Measurements from ENCODE around the gene ZNF354B.

The ZNF354B gene

DNA sequence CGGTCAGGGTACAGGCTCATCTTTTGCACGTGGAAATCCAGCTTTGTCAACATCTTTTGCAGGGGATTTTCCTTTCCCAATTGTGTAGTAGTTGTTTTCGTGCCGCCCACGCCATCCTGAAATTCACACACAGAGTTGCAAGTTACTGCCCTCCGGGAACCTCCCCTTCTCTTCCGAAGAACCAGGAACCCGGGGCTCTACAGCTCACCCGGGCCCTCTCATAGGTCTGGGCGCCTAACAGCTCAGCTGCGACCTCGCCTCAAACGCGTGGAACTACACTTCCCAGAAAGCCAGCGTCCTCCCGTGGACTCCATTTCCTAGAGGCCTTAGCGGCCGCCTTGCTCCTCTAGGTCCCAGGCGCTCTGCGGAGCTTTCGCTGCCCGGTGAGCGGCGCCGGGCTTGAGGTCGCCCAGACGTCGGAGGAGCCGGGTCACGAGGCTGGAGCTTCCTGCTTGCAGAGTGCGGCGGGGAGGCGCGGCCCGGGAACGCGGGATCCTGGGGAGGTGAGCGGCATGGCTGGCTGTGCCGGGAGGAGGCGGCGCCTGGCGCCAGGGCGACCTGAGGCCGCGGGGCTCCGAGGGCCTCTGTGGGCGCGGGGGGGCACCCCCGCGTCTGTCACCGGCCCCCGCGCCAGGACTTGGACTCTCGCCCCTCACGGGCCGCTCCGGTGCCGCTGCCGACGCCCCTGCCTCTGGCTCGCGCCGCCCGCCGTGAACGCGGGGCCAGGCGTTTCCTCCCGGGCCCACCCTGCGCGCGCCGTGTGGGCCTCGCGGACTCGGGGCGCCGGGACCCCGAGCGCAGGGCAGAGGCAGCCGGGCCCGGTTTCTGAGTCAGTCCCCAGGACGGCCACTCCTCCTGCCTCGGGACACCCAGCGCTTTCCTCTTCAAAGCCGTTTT is at the start of gene ZNF354B:
TSS of gene ZNF354B (plus strand) at position 329 of the 897 bp plus-strand sequence. CDS start 1,095 bp downstream, outside the sequence.
- DNase-seq (ENCODE audit: low read depth): peak; percentile 85
- TF ChIP-seq, protein P1, sequence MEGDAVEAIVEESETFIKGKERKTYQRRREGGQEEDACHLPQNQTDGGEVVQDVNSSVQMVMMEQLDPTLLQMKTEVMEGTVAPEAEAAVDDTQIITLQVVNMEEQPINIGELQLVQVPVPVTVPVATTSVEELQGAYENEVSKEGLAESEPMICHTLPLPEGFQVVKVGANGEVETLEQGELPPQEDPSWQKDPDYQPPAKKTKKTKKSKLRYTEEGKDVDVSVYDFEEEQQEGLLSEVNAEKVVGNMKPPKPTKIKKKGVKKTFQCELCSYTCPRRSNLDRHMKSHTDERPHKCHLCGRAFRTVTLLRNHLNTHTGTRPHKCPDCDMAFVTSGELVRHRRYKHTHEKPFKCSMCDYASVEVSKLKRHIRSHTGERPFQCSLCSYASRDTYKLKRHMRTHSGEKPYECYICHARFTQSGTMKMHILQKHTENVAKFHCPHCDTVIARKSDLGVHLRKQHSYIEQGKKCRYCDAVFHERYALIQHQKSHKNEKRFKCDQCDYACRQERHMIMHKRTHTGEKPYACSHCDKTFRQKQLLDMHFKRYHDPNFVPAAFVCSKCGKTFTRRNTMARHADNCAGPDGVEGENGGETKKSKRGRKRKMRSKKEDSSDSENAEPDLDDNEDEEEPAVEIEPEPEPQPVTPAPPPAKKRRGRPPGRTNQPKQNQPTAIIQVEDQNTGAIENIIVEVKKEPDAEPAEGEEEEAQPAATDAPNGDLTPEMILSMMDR (IDR thresholded peaks at IDR 0.05; ENCODE audit: control insufficient read depth, extremely low read depth, insufficient read depth): no peak
- peak within 1 kb of the TSS; percentile 65 for H3K4me3 ChIP-seq (ENCODE audit: low read depth, low read length)

DNA sequence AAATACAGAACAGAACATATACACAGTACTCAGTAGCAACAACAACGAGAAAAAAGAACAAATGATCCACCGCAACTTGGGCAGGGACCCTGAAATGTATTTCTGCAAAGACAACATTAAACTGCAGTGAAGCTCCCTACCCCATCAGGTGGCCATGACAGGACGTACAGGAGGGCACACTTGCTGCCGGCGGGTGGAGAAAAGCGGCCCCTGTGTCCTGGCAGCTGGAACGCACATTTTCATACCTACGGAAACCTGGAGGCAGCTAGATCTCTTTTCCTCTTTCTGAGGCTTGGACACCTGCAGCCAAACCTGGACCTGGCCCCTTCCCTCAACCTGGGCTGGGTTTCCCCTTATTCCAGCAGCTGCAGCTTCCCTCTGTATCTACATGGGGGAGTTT is 42.2 kb upstream of the ZNF354B start:
- DNase-seq (ENCODE audit: low read depth): no peak
- peak overlapping the region; percentile 63 for H3K4me3 ChIP-seq (ENCODE audit: low read depth, low read length)
- TF ChIP-seq, protein P1 (IDR thresholded peaks at IDR 0.05; ENCODE audit: control insufficient read depth, extremely low read depth, insufficient read depth): no peak

DNA sequence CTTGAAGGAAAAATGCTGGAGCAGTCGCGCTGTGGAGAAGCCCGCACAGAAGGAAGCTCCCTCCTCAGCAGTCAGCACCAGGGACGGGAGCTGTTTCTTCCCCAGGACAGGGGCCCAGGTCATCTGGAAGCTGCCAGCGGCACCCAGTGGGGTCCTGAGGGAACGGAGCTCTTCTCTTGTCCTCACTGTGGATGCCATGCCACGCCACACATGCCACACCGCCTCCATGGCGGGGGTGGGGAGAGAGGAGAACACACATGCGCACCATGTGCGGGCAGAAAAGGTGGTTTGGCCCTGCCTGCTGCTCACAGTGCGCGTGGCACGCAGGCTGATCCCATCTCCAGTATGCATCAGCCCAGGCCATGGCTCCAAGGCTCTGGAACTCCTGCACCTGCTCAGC is 41.7 kb upstream of the ZNF354B start:
- peak overlapping the region; percentile 63 for H3K4me3 ChIP-seq (ENCODE audit: low read depth, low read length)
- DNase-seq (ENCODE audit: low read depth): peak; percentile 55
- TF ChIP-seq, protein P1 (IDR thresholded peaks at IDR 0.05; ENCODE audit: control insufficient read depth, extremely low read depth, insufficient read depth): peak; percentile 18; the same call in 1 of the 2 replicates

DNA sequence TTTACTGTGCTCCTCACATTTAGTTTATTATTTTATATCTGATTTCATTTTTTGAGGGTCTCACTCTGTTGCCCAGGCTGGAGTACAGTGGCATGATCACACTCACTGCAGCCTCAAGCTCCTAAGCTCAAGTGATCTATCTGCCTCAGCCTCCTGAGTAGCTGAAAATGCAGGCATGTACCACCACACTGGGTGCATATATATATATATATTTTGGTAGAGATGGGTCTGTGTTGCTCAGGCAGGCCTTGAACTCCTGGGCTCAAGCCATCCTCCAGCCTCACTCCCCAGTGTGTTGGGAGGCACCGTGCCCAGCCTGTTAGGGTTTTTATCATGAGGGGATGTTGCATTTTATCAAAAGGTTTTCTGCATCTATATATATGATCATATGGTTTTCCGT is 39.8 kb upstream of the ZNF354B start:
- TF ChIP-seq, protein P1 (IDR thresholded peaks at IDR 0.05; ENCODE audit: control insufficient read depth, extremely low read depth, insufficient read depth): no peak
- no peak for DNase-seq (ENCODE audit: low read depth)
- no peak overlapping the region for H3K4me3 ChIP-seq (ENCODE audit: low read depth, low read length)

DNA sequence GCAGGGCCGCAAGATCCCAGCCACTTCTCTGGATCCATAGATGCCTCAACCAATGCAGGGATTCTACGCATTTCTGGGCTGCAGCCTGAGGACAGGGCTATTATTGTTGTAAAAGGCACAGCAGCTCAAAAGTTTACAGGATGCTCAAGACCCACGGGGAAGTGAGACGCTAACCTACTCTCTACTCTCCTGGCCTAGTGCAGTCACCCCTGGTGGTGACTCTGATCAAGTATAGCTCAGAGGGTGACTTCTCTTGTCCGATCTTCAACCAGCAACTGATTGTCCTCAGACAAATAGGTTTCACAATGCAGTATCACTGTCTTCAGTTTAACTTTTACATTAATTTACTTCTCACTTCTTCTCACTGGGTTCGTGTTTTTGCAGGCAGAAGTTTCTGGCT is 34.3 kb upstream of the ZNF354B start:
- no peak for DNase-seq (ENCODE audit: low read depth)
- TF ChIP-seq, protein P1 (IDR thresholded peaks at IDR 0.05; ENCODE audit: control insufficient read depth, extremely low read depth, insufficient read depth): no peak
- H3K4me3 ChIP-seq (ENCODE audit: low read depth, low read length): no peak overlapping the region

DNA sequence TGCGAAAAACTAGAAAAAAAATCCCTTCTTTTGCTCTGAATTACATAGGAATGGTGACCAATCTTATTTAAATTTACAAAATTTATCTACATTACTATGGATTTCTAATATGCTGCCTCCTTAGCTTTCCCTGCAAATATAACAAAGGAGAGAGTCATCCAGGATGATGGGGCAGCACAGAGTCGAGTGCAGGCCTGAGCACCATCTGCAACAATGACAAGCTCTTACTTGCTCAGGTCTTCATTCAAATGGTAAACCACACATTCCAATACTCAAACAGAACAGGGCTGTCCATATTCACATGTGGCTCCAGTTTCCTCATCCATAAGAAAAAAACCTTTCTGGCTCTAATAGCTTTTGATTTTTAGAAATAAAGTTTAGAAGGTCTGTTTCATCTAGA is 33.5 kb upstream of the ZNF354B start:
- TF ChIP-seq, protein P1 (IDR thresholded peaks at IDR 0.05; ENCODE audit: control insufficient read depth, extremely low read depth, insufficient read depth): no peak
- H3K4me3 ChIP-seq (ENCODE audit: low read depth, low read length): no peak overlapping the region
- DNase-seq (ENCODE audit: low read depth): no peak

Data from LNCaP clone FGC (cell line).